Common myeloid progenitor, CD34-positive (primary cell): ENCODE data around the gene TJP1.

ENCODE experiments used
- CTCF ChIA-PET: fragments of 350-600 bp; sonication (Branson Sonifier 250); formaldehyde crosslinking; loops from one replicate; lab custom pipeline; 2021; ENCODE audit warnings: antibody characterized with exemption; lab: Charles Lee
- POLR2A ChIA-PET: fragments of 350-600 bp; sonication (Branson Sonifier 250); formaldehyde crosslinking; loops from one replicate; lab custom pipeline; 2021; ENCODE audit warnings: antibody characterized with exemption; lab: Charles Lee
- DNase-seq, 3 donors: peaks; one replicate each; pipeline versions ENCODE4 v3.0.0 to v3.0.0-alpha.2; 2013
- H3K27ac ChIP-seq, 2 experiments: 1 replicate in 1 of 2; 2 replicates in 1 of 2; pipeline ENCODE4 v1.7.0; 2013; ENCODE audit warnings: inconsistent platforms in 2 of 2, low read length in 2 of 2, mild to moderate bottlenecking in 2 of 2, low read depth in 1 of 2, moderate library complexity in 1 of 2; ENCODE audit not compliant: severe bottlenecking in 2 of 2, insufficient read depth in 1 of 2, poor library complexity in 1 of 2
- H3K27me3 ChIP-seq, 5 experiments: replicated peaks in 2 of 5; 1 replicate in 3 of 5; 2 replicates in 2 of 5; pipeline versions ENCODE4 v1.6.1 to v1.7.0; 2013; ENCODE audit warnings: low read length in 4 of 5, mild to moderate bottlenecking in 2 of 5, moderate library complexity in 2 of 5, inconsistent platforms in 1 of 5; ENCODE audit not compliant: insufficient read depth in 5 of 5, control insufficient read depth in 4 of 5
- H3K36me3 ChIP-seq, 4 experiments: 1 replicate in 2 of 4; 2 replicates in 2 of 4; pipeline versions ENCODE4 v1.6.1 to v1.7.0; 2013; ENCODE audit warnings: low read length in 3 of 4, control low read depth in 1 of 4, mild to moderate bottlenecking in 1 of 4; ENCODE audit not compliant: control insufficient read depth in 4 of 4, insufficient read depth in 4 of 4
- H3K4me1 ChIP-seq, 4 experiments: 1 replicate in 3 of 4; 2 replicates in 1 of 4; pipeline versions ENCODE4 v1.6.1 to v1.7.1; 2013; ENCODE audit warnings: low read length in 3 of 4, mild to moderate bottlenecking in 3 of 4, control low read depth in 1 of 4, inconsistent platforms in 1 of 4, moderate library complexity in 1 of 4; ENCODE audit not compliant: control insufficient read depth in 4 of 4, insufficient read depth in 4 of 4; ENCODE audit errors: control extremely low read depth in 1 of 4
- H3K4me3 ChIP-seq, 7 experiments: 1 replicate in 4 of 7; 2 replicates in 3 of 7; pipeline versions ENCODE4 v1.5.1 to v1.7.0; 2013; ENCODE audit warnings: mild to moderate bottlenecking in 7 of 7, low read length in 6 of 7, moderate library complexity in 6 of 7, inconsistent platforms in 2 of 7, low read depth in 2 of 7, control low read depth in 1 of 7; ENCODE audit not compliant: insufficient read depth in 4 of 7, control insufficient read depth in 1 of 7; ENCODE audit errors: extremely low read depth in 1 of 7
- H3K9me3 ChIP-seq, 5 experiments: 1 replicate in 4 of 5; 2 replicates in 1 of 5; pipeline versions ENCODE4 v1.6.1 to v1.7.1; 2013; ENCODE audit warnings: low read length in 4 of 5, mild to moderate bottlenecking in 2 of 5, inconsistent platforms in 1 of 5, low read depth in 1 of 5, moderate library complexity in 1 of 5; ENCODE audit not compliant: control insufficient read depth in 4 of 5, insufficient read depth in 2 of 5; ENCODE audit errors: control extremely low read depth in 1 of 5
- WGBS: methylation state at CpG from one replicate; pipeline ENCODE4 v1.1.5; 2013; ENCODE audit not compliant: insufficient coverage; 5-methylcytosine and 5-hydroxymethylcytosine counted together

Gene TJP1

DNA sequence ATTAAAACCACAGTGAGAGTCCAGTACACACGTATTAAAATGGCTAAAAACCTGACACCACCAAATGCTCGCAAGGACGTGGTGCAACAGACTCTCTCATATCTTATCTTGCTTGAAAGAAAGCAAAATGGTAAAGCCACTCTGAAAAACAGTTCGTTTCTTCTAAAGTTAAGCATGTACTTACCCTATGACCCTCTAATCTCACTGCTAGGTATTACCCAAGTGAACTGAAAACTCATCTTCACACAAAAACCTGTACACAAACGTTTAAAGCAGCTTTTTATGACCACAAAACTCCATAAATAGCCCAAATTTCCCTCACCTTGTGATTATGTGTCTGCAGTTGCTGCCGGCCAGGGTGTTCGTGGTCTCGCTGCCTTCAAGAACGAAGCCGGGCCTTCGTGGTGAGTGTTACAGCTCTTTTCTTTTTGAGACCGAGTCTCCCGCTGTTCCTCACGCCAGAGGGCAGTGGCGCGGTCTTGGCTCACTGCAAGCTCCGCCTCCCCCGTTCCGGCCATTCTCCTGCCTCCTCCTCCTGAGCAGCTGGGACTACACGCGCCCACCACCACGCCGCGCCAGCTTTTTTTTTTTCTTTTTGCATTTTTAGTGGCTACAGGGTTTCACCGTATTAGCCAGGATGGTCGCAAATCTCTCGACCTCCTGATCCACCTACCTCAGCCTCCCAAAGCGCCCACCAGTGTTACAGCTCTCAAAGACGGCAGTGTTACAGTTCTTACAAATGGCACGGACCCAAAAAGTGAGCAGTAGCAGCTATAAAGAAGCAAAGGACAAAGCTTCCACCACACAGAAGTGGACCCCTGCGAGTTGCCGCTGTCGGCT lies 165.4 kb downstream of the TJP1 start:
- DNase-seq, result no peak
- Histone ChIP-seq H3K9me3 (peaks cover 0 to 9% (median 5%) of the 10 kb centered on the region in 5 experiments), H3K27ac (no peak overlapping the region), H3K27me3 (no peaks in the 10 kb centered on the region), H3K4me3 (no peak overlapping the region), H3K36me3 (no peaks in the 10 kb centered on the region), H3K4me1 (no peaks in the 10 kb centered on the region)
- ChIA-PET POLR2A (no interaction called here), CTCF (no interaction called here)
- WGBS, result 77% methylated on average over 24 of the region's 33 CpGs

- no peak for DNase-seq
- Histone ChIP-seq H3K9me3 (peaks cover 0 to 17% (median 10%) of the 10 kb centered on the region in 5 experiments), H3K4me1 (no peaks in the 10 kb centered on the region), H3K27ac (no peak overlapping the region), H3K36me3 (no peaks in the 10 kb centered on the region), H3K27me3 (no peaks in the 10 kb centered on the region), H3K4me3 (no peak overlapping the region)
- 98% methylated on average over 7 of the region's 7 CpGs for WGBS
- ChIA-PET CTCF (no interaction called here), POLR2A (no interaction called here)
Measured at GRCh38 chr15:29652595-29652994, 169.7 kb downstream of the TJP1 start.

DNA sequence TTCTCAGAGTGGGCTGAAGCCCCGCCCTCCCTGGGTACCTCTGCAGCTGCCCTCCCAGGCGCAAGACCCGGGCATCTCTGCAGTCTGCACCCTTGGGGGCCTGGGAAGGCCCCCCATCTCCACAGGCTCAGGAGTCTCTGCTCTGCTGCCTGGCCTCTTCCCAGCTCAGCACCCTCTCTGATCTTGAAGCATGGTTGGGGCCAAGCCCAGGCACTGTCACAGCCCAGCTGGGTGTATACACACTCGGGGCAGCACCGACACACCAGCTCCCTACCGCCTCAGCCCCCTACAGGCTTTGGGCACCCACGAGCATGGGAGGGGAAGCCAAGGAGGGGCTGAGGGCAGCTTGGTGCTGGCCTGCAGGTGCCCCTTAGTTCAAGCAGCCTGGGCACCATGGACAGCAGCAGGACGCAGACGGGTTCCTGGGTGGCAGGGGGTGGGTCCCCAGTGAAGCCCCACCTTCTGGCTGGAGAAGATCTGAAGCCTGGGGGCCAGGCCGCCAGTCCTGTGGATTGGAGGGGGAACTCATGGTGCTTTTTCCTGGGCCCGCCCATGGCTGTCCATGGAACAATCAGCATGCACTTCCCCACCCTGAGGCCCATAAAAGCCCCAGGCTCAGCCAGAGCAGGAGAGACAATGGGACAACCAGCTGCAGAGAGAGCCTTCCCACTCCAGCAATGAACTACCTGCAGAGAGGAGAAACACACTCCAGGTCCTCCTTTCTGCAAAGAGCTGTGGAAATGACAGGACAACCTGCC lies 170.6 kb downstream of the TJP1 start:
- Histone ChIP-seq H3K27me3 (no peaks in the 10 kb centered on the region), H3K4me3 (no peak overlapping the region), H3K27ac (no peak overlapping the region), H3K4me1 (no peaks in the 10 kb centered on the region), H3K36me3 (no peaks in the 10 kb centered on the region), H3K9me3 (peaks cover 0 to 17% (median 10%) of the 10 kb centered on the region in 5 experiments)
- WGBS, result 98% methylated on average over 8 of the region's 11 CpGs
- POLR2A ChIA-PET, result no interaction called here
- no peak for DNase-seq
- CTCF ChIA-PET, result no interaction called here
